GM23338 (cell line): ENCODE data around the gene RPL10A.

Experiments
- CREB1 ChIP-seq: fragments of 250-450 bp; sonication (Bioruptor Pico); IDR thresholded peaks from 2 replicates; pipeline ENCODE4 v1.5.0; 2020; ENCODE audit warnings: low read depth, mild to moderate bottlenecking, moderate library complexity
- CTCF ChIP-seq, 2 experiments: fragments of 200-600 bp in 1 of 2; sonication (generic) in 1 of 2; conservative IDR thresholded peaks; 2 replicates each; pipeline versions ENCODE4 v1.5.1 to v1.6.1; 2016 to 2017; ENCODE audit warnings: antibody characterized with exemption in 2 of 2, low read depth in 2 of 2, mild to moderate bottlenecking in 2 of 2, moderate library complexity in 1 of 2
- EZH2 ChIP-seq: fragments of 200-600 bp; sonication (generic); IDR thresholded peaks from one replicate; pipeline ENCODE4 v1.8.0; 2017; ENCODE audit warnings: antibody characterized with exemption, mild to moderate bottlenecking, low read depth; ENCODE audit not compliant: unreplicated experiment
- EZH2phosphoT487 ChIP-seq: fragments of 200-600 bp; sonication (generic); IDR thresholded peaks from one replicate; pipeline ENCODE4 v1.8.1; 2018; ENCODE audit warnings: antibody characterized with exemption; ENCODE audit not compliant: unreplicated experiment
- JUNB ChIP-seq: IDR thresholded peaks from one replicate; pipeline ENCODE4 v1.6.1; 2016; ENCODE audit warnings: antibody characterized with exemption; ENCODE audit not compliant: unreplicated experiment
- NANOG ChIP-seq: IDR thresholded peaks from 2 replicates; pipeline ENCODE4 v1.6.1; 2016; ENCODE audit warnings: antibody characterized with exemption, borderline replicate concordance
- POLR2AphosphoS5 ChIP-seq: IDR thresholded peaks from 2 replicates; pipeline ENCODE4 v1.6.1; 2016; ENCODE audit warnings: antibody characterized with exemption, low read depth
- REST ChIP-seq: IDR thresholded peaks from one replicate; pipeline ENCODE4 v1.6.1; 2018; ENCODE audit warnings: antibody characterized with exemption; ENCODE audit not compliant: unreplicated experiment
- STAT1 ChIP-seq: IDR thresholded peaks from one replicate; pipeline ENCODE4 v1.6.1; 2016; ENCODE audit warnings: antibody characterized with exemption; ENCODE audit not compliant: unreplicated experiment
- ZNF114 ChIP-seq: fragments of 250-450 bp; sonication (Bioruptor Pico); IDR thresholded peaks from 2 replicates; pipeline ENCODE4 v1.5.0; 2020; ENCODE audit warnings: mild to moderate bottlenecking, moderate library complexity
- ZNF331 ChIP-seq: fragments of 250-450 bp; sonication (Bioruptor Pico); IDR thresholded peaks from 2 replicates; pipeline ENCODE4 v1.5.0; 2020; ENCODE audit warnings: low read depth, mild to moderate bottlenecking, moderate library complexity
- TF ChIP-seq, protein P1 (sequence below): IDR thresholded peaks from 2 replicates; pipeline ENCODE4 v1.6.1; 2016; ENCODE audit warnings: antibody characterized with exemption
- TF ChIP-seq, protein P2 (sequence below): fragments of 250-450 bp; sonication (Bioruptor Pico); IDR thresholded peaks from 2 replicates; pipeline ENCODE4 v1.5.0; 2020; ENCODE audit warnings: mild to moderate bottlenecking, moderate library complexity

- TF ChIP-seq CTCF (conservative IDR thresholded peaks at IDR 0.05; ENCODE audit: low read depth in 2 of 2) = no peak
- no peak for TF ChIP-seq POLR2AphosphoS5
- TF ChIP-seq EZH2 = no peak
- no peak for TF ChIP-seq CREB1 (CRISPR knock-in tag)
- no peak for TF ChIP-seq NANOG
- no peak for TF ChIP-seq EZH2phosphoT487
- TF ChIP-seq REST = no peak
- TF ChIP-seq JUNB = no peak
- no peak for TF ChIP-seq ZNF331 (CRISPR knock-in tag)
- no peak for TF ChIP-seq ZNF114
- TF ChIP-seq, protein P1, sequence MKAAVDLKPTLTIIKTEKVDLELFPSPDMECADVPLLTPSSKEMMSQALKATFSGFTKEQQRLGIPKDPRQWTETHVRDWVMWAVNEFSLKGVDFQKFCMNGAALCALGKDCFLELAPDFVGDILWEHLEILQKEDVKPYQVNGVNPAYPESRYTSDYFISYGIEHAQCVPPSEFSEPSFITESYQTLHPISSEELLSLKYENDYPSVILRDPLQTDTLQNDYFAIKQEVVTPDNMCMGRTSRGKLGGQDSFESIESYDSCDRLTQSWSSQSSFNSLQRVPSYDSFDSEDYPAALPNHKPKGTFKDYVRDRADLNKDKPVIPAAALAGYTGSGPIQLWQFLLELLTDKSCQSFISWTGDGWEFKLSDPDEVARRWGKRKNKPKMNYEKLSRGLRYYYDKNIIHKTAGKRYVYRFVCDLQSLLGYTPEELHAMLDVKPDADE = no peak
- no peak for TF ChIP-seq STAT1
- TF ChIP-seq, protein P2, sequence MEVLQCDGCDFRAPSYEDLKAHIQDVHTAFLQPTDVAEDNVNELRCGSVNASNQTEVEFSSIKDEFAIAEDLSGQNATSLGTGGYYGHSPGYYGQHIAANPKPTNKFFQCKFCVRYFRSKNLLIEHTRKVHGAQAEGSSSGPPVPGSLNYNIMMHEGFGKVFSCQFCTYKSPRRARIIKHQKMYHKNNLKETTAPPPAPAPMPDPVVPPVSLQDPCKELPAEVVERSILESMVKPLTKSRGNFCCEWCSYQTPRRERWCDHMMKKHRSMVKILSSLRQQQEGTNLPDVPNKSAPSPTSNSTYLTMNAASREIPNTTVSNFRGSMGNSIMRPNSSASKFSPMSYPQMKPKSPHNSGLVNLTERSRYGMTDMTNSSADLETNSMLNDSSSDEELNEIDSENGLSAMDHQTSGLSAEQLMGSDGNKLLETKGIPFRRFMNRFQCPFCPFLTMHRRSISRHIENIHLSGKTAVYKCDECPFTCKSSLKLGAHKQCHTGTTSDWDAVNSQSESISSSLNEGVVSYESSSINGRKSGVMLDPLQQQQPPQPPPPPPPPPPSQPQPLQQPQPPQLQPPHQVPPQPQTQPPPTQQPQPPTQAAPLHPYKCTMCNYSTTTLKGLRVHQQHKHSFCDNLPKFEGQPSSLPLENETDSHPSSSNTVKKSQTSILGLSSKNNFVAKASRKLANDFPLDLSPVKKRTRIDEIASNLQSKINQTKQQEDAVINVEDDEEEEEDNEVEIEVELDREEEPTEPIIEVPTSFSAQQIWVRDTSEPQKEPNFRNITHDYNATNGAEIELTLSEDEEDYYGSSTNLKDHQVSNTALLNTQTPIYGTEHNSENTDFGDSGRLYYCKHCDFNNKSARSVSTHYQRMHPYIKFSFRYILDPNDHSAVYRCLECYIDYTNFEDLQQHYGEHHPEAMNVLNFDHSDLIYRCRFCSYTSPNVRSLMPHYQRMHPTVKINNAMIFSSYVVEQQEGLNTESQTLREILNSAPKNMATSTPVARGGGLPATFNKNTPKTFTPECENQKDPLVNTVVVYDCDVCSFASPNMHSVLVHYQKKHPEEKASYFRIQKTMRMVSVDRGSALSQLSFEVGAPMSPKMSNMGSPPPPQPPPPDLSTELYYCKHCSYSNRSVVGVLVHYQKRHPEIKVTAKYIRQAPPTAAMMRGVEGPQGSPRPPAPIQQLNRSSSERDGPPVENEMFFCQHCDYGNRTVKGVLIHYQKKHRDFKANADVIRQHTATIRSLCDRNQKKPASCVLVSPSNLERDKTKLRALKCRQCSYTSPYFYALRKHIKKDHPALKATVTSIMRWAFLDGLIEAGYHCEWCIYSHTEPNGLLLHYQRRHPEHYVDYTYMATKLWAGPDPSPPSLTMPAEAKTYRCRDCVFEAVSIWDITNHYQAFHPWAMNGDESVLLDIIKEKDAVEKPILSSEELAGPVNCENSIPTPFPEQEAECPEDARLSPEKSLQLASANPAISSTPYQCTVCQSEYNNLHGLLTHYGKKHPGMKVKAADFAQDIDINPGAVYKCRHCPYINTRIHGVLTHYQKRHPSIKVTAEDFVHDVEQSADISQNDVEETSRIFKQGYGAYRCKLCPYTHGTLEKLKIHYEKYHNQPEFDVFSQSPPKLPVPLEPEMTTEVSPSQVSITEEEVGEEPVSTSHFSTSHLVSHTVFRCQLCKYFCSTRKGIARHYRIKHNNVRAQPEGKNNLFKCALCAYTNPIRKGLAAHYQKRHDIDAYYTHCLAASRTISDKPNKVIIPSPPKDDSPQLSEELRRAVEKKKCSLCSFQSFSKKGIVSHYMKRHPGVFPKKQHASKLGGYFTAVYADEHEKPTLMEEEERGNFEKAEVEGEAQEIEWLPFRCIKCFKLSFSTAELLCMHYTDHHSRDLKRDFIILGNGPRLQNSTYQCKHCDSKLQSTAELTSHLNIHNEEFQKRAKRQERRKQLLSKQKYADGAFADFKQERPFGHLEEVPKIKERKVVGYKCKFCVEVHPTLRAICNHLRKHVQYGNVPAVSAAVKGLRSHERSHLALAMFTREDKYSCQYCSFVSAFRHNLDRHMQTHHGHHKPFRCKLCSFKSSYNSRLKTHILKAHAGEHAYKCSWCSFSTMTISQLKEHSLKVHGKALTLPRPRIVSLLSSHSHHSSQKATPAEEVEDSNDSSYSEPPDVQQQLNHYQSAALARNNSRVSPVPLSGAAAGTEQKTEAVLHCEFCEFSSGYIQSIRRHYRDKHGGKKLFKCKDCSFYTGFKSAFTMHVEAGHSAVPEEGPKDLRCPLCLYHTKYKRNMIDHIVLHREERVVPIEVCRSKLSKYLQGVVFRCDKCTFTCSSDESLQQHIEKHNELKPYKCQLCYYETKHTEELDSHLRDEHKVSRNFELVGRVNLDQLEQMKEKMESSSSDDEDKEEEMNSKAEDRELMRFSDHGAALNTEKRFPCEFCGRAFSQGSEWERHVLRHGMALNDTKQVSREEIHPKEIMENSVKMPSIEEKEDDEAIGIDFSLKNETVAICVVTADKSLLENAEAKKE (CRISPR knock-in tag) = no peak
Measured at GRCh38 chr6:35501784-35502183, 33.6 kb downstream of the RPL10A start.
